H1 (cell line): ENCODE measurements around the gene CABLES2. TPM values are rescaled to one million over a fixed set of nuclear protein-coding genes. Genes with fewer than 3 reads are reported as not detected.
A peak's percentile ranks its signal among the peaks of the same experiment; 100 is the strongest.
"Not testable (repeated sequence)": the region's sequence is repeated elsewhere in the genome, so short reads cannot be mapped to it uniquely, and the experiment has no call there.

Experiments
- CTCF ChIA-PET: fragments of 300-600 bp; sonication (Branson Sonifier 250); formaldehyde crosslinking; loops from one replicate; lab custom pipeline; 2021; ENCODE audit not compliant: partially characterized antibody; lab: Charles Lee
- POLR2A ChIA-PET: fragments of 300-600 bp; sonication (Branson Sonifier 250); formaldehyde crosslinking; loops from one replicate; lab custom pipeline; 2021; ENCODE audit warnings: inconsistent platforms; ENCODE audit not compliant: partially characterized antibody; lab: Charles Lee
- DNase-seq, 2 experiments: peaks; one replicate each; pipeline versions ENCODE4 v3.0.0 to v3.0.0-alpha.2; 2010 to 2022; ENCODE audit warnings: low spot score in 2 of 2, low read depth in 1 of 2, mixed read lengths in 1 of 2
- FAIRE-seq: peaks from 2 replicates; lab custom pipeline; 2011; peaks lifted over from hg19 to GRCh38; lab: Jason Lieb, UNC
- H2AFZ ChIP-seq: 2 replicates; pipeline ENCODE4 v1.8.1; 2012; ENCODE audit warnings: low read length, inconsistent platforms
- H2AK5ac ChIP-seq: 2 replicates; pipeline ENCODE4 v1.6.1; 2013; ENCODE audit warnings: low read depth, low read length
- H2BK120ac ChIP-seq: replicated peaks from 2 replicates; pipeline ENCODE3; 2013; ENCODE audit warnings: low read depth, low read length, inconsistent platforms
- H2BK12ac ChIP-seq: 2 replicates; pipeline ENCODE4 v1.6.1; 2013; ENCODE audit warnings: low read depth, low read length
- H2BK15ac ChIP-seq: 2 replicates; pipeline ENCODE4 v1.6.1; 2013; ENCODE audit warnings: low read length
- H2BK20ac ChIP-seq: 2 replicates; pipeline ENCODE4 v1.6.1; 2013; ENCODE audit warnings: low read length
- H2BK5ac ChIP-seq: 2 replicates; pipeline ENCODE4 v1.6.1; 2013; ENCODE audit warnings: low read depth, low read length
- H3K14ac ChIP-seq: 2 replicates; pipeline ENCODE4 v1.6.1; 2013; ENCODE audit warnings: inconsistent platforms; ENCODE audit not compliant: insufficient read length
- H3K18ac ChIP-seq: 2 replicates; pipeline ENCODE4 v1.6.1; 2013; ENCODE audit warnings: low read length; ENCODE audit errors: extremely low read depth
- H3K23ac ChIP-seq: 2 replicates; pipeline ENCODE4 v1.6.1; 2013; ENCODE audit warnings: inconsistent platforms; ENCODE audit not compliant: insufficient read length
- H3K23me2 ChIP-seq: 2 replicates; pipeline ENCODE4 v1.6.1; 2013; ENCODE audit warnings: low read depth, low read length
- H3K27ac ChIP-seq: 2 replicates; pipeline ENCODE4 v1.6.1; 2011; ENCODE audit warnings: low read depth, low read length, inconsistent platforms
- H3K27me3 ChIP-seq, 4 experiments: replicated peaks in 1 of 4; 1 replicate in 1 of 4; 2 replicates in 3 of 4; pipeline versions ENCODE4 v1.6.1 to v1.8.1; 2011 to 2013; ENCODE audit warnings: low read length in 3 of 4, mild to moderate bottlenecking in 3 of 4, inconsistent platforms in 2 of 4, mixed read lengths in 2 of 4, moderate library complexity in 1 of 4; ENCODE audit not compliant: control insufficient read depth in 3 of 4, insufficient read depth in 3 of 4; ENCODE audit errors: extremely low read depth in 1 of 4
- H3K36me3 ChIP-seq, 4 experiments: 2 replicates each; pipeline versions ENCODE4 v1.6.1 to v1.8.1; 2011 to 2013; ENCODE audit warnings: mild to moderate bottlenecking in 4 of 4, low read length in 3 of 4, moderate library complexity in 2 of 4, control low read depth in 1 of 4, inconsistent platforms in 1 of 4; ENCODE audit not compliant: insufficient read depth in 4 of 4, control insufficient read depth in 2 of 4
- H3K4ac ChIP-seq: replicated peaks from 2 replicates; pipeline ENCODE3; 2013; ENCODE audit warnings: low read length, low read depth, mixed read lengths, inconsistent platforms; ENCODE audit not compliant: insufficient read length
- H3K4me1 ChIP-seq, 4 experiments: replicated peaks in 1 of 4; 1 replicate in 1 of 4; 2 replicates in 3 of 4; pipeline versions ENCODE4 v1.6.1 to v1.8.1; 2011 to 2013; ENCODE audit warnings: low read length in 3 of 4, inconsistent platforms in 2 of 4, mixed read lengths in 1 of 4; ENCODE audit not compliant: insufficient read depth in 4 of 4, control insufficient read depth in 3 of 4
- H3K4me2 ChIP-seq, 2 experiments: 2 replicates each; pipeline versions ENCODE4 v1.6.1 to v1.8.1; 2011 to 2013; ENCODE audit warnings: low read depth in 2 of 2, low read length in 2 of 2, control low read depth in 1 of 2, inconsistent platforms in 1 of 2, mild to moderate bottlenecking in 1 of 2; ENCODE audit not compliant: insufficient read depth in 1 of 2
- H3K4me3 ChIP-seq, 4 experiments: fragments of 200-600, 300-600 bp in 1 of 4; sonication (generic), shearing (Covaris generic), sonication (Bioruptor Twin) in 1 of 4; 2 replicates each; pipeline versions ENCODE4 v1.5.1 to v1.8.1; 2011 to 2016; ENCODE audit warnings: low read length in 4 of 4, low read depth in 3 of 4, control low read depth in 2 of 4, inconsistent platforms in 2 of 4, mild to moderate bottlenecking in 2 of 4, mixed read lengths in 1 of 4, moderate library complexity in 1 of 4; ENCODE audit not compliant: insufficient read depth in 2 of 4; ENCODE audit errors: extremely low read depth in 1 of 4
- H3K56ac ChIP-seq: replicated peaks from 2 replicates; pipeline ENCODE3; 2013; ENCODE audit warnings: low read depth, mild to moderate bottlenecking, mixed read lengths, low read length, inconsistent platforms; ENCODE audit not compliant: insufficient read length
- H3K79me1 ChIP-seq: 2 replicates; pipeline ENCODE4 v1.6.1; 2013; ENCODE audit warnings: low read depth, low read length, control low read depth
- H3K79me2 ChIP-seq, 2 experiments: 2 replicates each; pipeline versions ENCODE4 v1.6.1 to v1.8.1; 2012 to 2013; ENCODE audit warnings: low read length in 2 of 2, mild to moderate bottlenecking in 2 of 2, inconsistent platforms in 1 of 2; ENCODE audit not compliant: insufficient read depth in 2 of 2, control insufficient read depth in 1 of 2
- H3K9ac ChIP-seq, 4 experiments: replicated peaks in 1 of 4; 1 replicate in 1 of 4; 2 replicates in 3 of 4; pipeline versions ENCODE4 v1.6.1 to v1.8.1; 2011 to 2013; ENCODE audit warnings: low read depth in 3 of 4, low read length in 3 of 4, control low read depth in 2 of 4, mild to moderate bottlenecking in 2 of 4, moderate library complexity in 2 of 4, inconsistent platforms in 1 of 4; ENCODE audit errors: extremely low read depth in 1 of 4
- H3K9me3 ChIP-seq, 2 experiments: 2 replicates each; pipeline versions ENCODE4 v1.6.1 to v1.8.1; 2012 to 2013; ENCODE audit warnings: mild to moderate bottlenecking in 2 of 2, moderate library complexity in 2 of 2, control low read depth in 1 of 2, inconsistent platforms in 1 of 2, low read depth in 1 of 2, low read length in 1 of 2, mixed read lengths in 1 of 2; ENCODE audit not compliant: insufficient read depth in 2 of 2
- H4K20me1 ChIP-seq, 2 experiments: replicated peaks in 1 of 2; 2 replicates each; pipeline versions ENCODE3 to v1.8.1; 2011 to 2013; ENCODE audit warnings: inconsistent platforms in 2 of 2, low read length in 2 of 2, mild to moderate bottlenecking in 1 of 2; ENCODE audit not compliant: insufficient read depth in 2 of 2, control insufficient read depth in 1 of 2
- H4K5ac ChIP-seq: 2 replicates; pipeline ENCODE4 v1.6.1; 2013; ENCODE audit warnings: low read length, low read depth, mixed read lengths, inconsistent platforms; ENCODE audit not compliant: insufficient read length
- H4K8ac ChIP-seq: 2 replicates; pipeline ENCODE4 v1.8.0; 2013; ENCODE audit warnings: mild to moderate bottlenecking, moderate library complexity, low read length, inconsistent platforms; ENCODE audit not compliant: insufficient read depth; ENCODE audit errors: extremely low read depth
- H4K91ac ChIP-seq: replicated peaks from 2 replicates; pipeline ENCODE3; 2013; ENCODE audit warnings: low read length, mixed read lengths, inconsistent platforms; ENCODE audit not compliant: insufficient read length
- FOSL1 ChIP-seq: IDR thresholded peaks from 2 replicates; pipeline ENCODE4 v1.6.1; 2011; ENCODE audit warnings: mild to moderate bottlenecking, low read depth, low read length, moderate library complexity; ENCODE audit not compliant: insufficient read depth
- WGBS, 2 experiments: shearing (Covaris generic) in 1 of 2; methylation state at CpG; one replicate each; pipeline versions ENCODE4 v1.1.6 to v1.1.7; 2013 to 2015; ENCODE audit warnings: low lambda C conversion rate in 2 of 2, mixed read lengths in 2 of 2, inconsistent platforms in 1 of 2, low coverage in 1 of 2, missing lambda C conversion rate in 1 of 2; ENCODE audit not compliant: insufficient replicate concordance in 2 of 2, insufficient coverage in 1 of 2, insufficient read length in 1 of 2; ENCODE audit errors: extremely low coverage in 1 of 2, missing lambda C conversion rate in 1 of 2; 5-methylcytosine and 5-hydroxymethylcytosine counted together
- polyA plus RNA-seq, 7 experiments: library from polyadenylated mRNA; depleted of rRNA in 3 of 7; stranded (reverse) in 5 of 7; unstranded in 2 of 7; fragments of >200 nt in 5 of 7; fragments of 200-250 nt in 2 of 7; gene quantifications; 1 replicate in 5 of 7; 2 replicates in 1 of 7; 4 replicates in 1 of 7; pipeline versions ENCODE4 v1.2.1 to v1.2.3, GENCODE V29; 2011 to 2013; ENCODE audit warnings: missing spikeins in 2 of 7, mixed read lengths in 2 of 7
- total RNA-seq: library from RNA; stranded (reverse); fragmentation: NEBNext Ultra II Directional; extraction: Animal tissue kit (Norgen Biotek cat#: 25700); gene quantifications from 2 replicates; pipeline ENCODE4 v1.2.1, GENCODE V29; 2021

The CABLES2 gene
- total and polyA plus RNA-seq, 2 of the 8 experiments (the other 6 are each of a cell fraction or from before 2014, with no cell fraction given): 8.0 to 8.8 TPM

DNA sequence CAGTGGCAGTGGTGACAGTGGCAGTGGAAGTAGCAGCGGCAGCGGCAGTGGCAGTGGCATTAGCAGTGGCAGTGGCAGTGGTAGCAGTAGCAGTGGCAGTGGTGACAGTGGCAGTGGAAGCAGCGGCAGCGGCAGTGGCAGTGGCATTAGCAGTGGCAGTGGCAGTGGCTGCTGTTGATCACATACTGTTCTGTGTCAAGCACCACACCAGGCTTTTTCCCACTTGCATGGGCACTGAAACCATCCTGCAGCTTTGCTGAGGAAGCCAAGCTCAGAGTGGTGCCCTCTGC, 18.9 kb upstream of the CABLES2 start:
- not testable (repeated sequence) for DNase-seq, FAIRE-seq, H3K9ac ChIP-seq, H4K20me1 ChIP-seq, H3K4me3 ChIP-seq, H3K14ac ChIP-seq, H3K23ac ChIP-seq, H2AFZ ChIP-seq, H3K27me3 ChIP-seq, H3K9me3 ChIP-seq, H2AK5ac ChIP-seq, H3K18ac ChIP-seq, H3K23me2 ChIP-seq, H3K27ac ChIP-seq, H3K36me3 ChIP-seq, H3K4me2 ChIP-seq, H4K8ac ChIP-seq, H3K79me1 ChIP-seq, H4K5ac ChIP-seq, H3K56ac ChIP-seq, H3K79me2 ChIP-seq
- H4K91ac ChIP-seq: peak overlapping the region; percentile 93
- H2BK5ac ChIP-seq: peak overlapping the region; percentile 98; the same call in 1 of the 2 replicates
- TF ChIP-seq FOSL1: peak; percentile 44; the same call in 1 of the 2 replicates
- H3K4ac ChIP-seq: peak overlapping the region; percentile 12
- peak overlapping the region; percentile 92; the same call in 1 of the 2 replicates for H2BK15ac ChIP-seq
- 91% methylated on average over 4 of the region's 4 CpGs; no CpG with 5 or more reads in 1 of the 2 experiments for WGBS, 2 experiments
- peaks cover 0 to 45% (median 28%) of the 10 kb centered on the region in 4 experiments; a peak in 6 of 7 replicates for H3K4me1 ChIP-seq
- H2BK20ac ChIP-seq: 0 out of 2 replicates have a peak overlapping the region, but pooled peaks have one; percentile 28
- H2BK12ac ChIP-seq: peak overlapping the region; percentile 95; the same call in 1 of the 2 replicates
- ChIA-PET POLR2A (interaction anchor here (1.0 to 3.4 kb wide), 5 partner anchors 11 to 69 kb away, joined by 3 to 15 read pairs (median 4); no protein-coding TSS in a partner anchor), CTCF (interaction anchor here (10.8 kb wide), 1 partner anchor 14 kb away, joined by 104 read pairs; no protein-coding TSS in a partner anchor)
- peak overlapping the region; percentile 9 for H2BK120ac ChIP-seq
